Osteoblast (primary cell): Measurements from ENCODE around the gene EIPR1. TPM values are rescaled to one million over a fixed set of nuclear protein-coding genes. Genes with fewer than 3 reads are reported as not detected.

Source experiments
- DNase-seq: peaks from one replicate; pipeline ENCODE4 v3.0.0; 2011; ENCODE audit warnings: low spot score, mixed read lengths; ENCODE audit not compliant: insufficient read length; ENCODE audit errors: missing footprints
- H2AFZ ChIP-seq: 2 replicates; pipeline ENCODE4 v1.6.0; 2011; ENCODE audit warnings: mild to moderate bottlenecking, low read length
- H3K27ac ChIP-seq: 2 replicates; pipeline ENCODE4 v1.5.1; 2011; ENCODE audit warnings: mild to moderate bottlenecking, low read depth, low read length, moderate library complexity
- H3K27me3 ChIP-seq: 2 replicates; pipeline ENCODE4 v1.6.0; 2012; ENCODE audit warnings: mild to moderate bottlenecking, control low read depth, inconsistent platforms, low read length, moderate library complexity; ENCODE audit not compliant: insufficient read depth
- H3K36me3 ChIP-seq: 2 replicates; pipeline ENCODE4 v1.5.1; 2011; ENCODE audit warnings: mild to moderate bottlenecking, low read length, control low read depth, moderate library complexity; ENCODE audit not compliant: insufficient read depth
- H3K4me1 ChIP-seq: 2 replicates; pipeline ENCODE4 v1.5.1; 2011; ENCODE audit warnings: mild to moderate bottlenecking, low read length, control low read depth, moderate library complexity; ENCODE audit not compliant: insufficient read depth
- H3K4me2 ChIP-seq: 2 replicates; pipeline ENCODE4 v1.6.0; 2011; ENCODE audit warnings: mild to moderate bottlenecking, low read length; ENCODE audit not compliant: insufficient read depth
- H3K4me3 ChIP-seq: fragments of 200-600 bp; sonication (generic); 3 replicates; pipeline ENCODE4 v1.5.1; 2012; ENCODE audit warnings: mild to moderate bottlenecking, low read length, inconsistent platforms; ENCODE audit not compliant: insufficient read depth
- H3K79me2 ChIP-seq: 2 replicates; pipeline ENCODE4 v1.6.0; 2012; ENCODE audit warnings: mild to moderate bottlenecking, low read length, control low read depth, inconsistent platforms; ENCODE audit not compliant: insufficient read depth
- H3K9me3 ChIP-seq: 2 replicates; pipeline ENCODE4 v1.5.1; 2011; ENCODE audit warnings: low read depth, low read length, control low read depth
- H4K20me1 ChIP-seq: 2 replicates; pipeline ENCODE4 v1.6.0; 2012; ENCODE audit warnings: mild to moderate bottlenecking, low read length, control low read depth; ENCODE audit not compliant: insufficient read depth
- total RNA-seq: library from RNA; depleted of rRNA; stranded (reverse); fragments of >200 nt; gene quantifications from 2 replicates; pipeline ENCODE4 v1.2.3, GENCODE V29; 2012
- TF ChIP-seq, protein P1 (sequence below): IDR thresholded peaks from 2 replicates; pipeline ENCODE4 v1.5.1; 2011; ENCODE audit warnings: mild to moderate bottlenecking, low read depth, low read length, moderate library complexity; ENCODE audit errors: extremely low read depth

EIPR1 gene
- total RNA-seq, 1 donor = 17.7 TPM

DNA sequence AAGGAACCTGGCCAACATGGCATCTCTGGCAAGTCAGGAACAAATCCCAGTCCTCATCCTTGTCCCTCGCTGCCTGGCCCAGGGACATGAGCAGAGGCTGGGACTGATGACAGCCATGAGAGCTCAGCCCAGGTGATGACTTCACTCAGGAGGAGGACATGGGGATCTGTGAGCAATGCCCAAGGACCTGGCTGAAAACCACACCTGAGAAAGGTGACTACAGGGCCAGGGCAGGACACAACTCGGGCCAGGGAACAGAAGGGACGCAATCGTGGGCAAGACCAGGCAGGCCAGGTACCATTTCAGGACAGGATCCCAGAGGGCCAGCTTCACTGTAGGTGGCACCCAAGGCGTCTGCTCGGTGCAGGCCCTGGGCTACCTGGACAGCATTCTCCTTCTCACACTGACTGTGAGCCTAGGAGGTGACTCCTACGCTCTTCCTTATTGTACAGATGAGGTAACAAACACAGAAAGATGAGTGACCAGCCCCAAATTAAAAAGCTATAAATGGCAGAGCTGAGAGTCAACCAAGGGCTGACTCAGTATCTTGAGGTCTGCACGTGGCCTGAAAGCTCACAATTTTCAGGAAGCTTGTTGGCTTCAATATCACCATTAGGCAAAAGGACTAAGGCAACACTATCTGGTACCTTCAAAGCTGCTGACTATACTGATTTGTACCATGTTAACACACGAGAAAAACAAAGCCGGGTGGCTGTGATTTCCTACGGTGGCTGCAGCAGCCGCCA, 141.1 kb downstream of the EIPR1 start:
- no peaks in the 10 kb centered on the region for H4K20me1 ChIP-seq
- H3K36me3 ChIP-seq = peaks cover 7% of the 10 kb centered on the region
- no peaks in the 10 kb centered on the region for H3K79me2 ChIP-seq
- H3K9me3 ChIP-seq = no peaks in the 10 kb centered on the region
- H3K27ac ChIP-seq = no peak overlapping the region
- no peak overlapping the region for H3K4me2 ChIP-seq
- TF ChIP-seq, protein P1, sequence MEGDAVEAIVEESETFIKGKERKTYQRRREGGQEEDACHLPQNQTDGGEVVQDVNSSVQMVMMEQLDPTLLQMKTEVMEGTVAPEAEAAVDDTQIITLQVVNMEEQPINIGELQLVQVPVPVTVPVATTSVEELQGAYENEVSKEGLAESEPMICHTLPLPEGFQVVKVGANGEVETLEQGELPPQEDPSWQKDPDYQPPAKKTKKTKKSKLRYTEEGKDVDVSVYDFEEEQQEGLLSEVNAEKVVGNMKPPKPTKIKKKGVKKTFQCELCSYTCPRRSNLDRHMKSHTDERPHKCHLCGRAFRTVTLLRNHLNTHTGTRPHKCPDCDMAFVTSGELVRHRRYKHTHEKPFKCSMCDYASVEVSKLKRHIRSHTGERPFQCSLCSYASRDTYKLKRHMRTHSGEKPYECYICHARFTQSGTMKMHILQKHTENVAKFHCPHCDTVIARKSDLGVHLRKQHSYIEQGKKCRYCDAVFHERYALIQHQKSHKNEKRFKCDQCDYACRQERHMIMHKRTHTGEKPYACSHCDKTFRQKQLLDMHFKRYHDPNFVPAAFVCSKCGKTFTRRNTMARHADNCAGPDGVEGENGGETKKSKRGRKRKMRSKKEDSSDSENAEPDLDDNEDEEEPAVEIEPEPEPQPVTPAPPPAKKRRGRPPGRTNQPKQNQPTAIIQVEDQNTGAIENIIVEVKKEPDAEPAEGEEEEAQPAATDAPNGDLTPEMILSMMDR = no peak
- DNase-seq = no peak
- H3K4me3 ChIP-seq = no peak overlapping the region
- H3K4me1 ChIP-seq = no peaks in the 10 kb centered on the region
- H3K27me3 ChIP-seq = no peaks in the 10 kb centered on the region
- H2AFZ ChIP-seq = no peak overlapping the region

DNA sequence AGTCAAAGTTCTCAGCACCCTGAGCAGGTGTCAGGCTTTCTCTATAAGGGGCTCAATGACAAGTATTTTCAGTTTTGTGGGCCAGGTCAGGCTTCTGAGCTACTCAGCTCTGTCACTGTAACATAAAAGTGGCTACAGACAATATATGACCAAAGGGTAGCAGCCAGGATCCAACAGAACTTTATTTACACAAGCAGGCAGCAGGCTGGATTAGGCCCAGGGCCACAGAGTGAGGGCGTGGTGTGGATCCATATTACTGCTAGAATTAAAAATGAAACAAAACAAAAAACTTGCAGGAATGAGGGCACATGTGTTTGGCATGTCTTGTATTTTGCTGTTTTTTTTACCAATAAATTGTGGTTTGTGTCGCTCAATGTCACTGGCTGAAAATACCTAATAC, 143.7 kb downstream of the EIPR1 start:
- H3K4me1 ChIP-seq = no peaks in the 10 kb centered on the region
- H3K36me3 ChIP-seq = peaks cover 7% of the 10 kb centered on the region
- no peaks in the 10 kb centered on the region for H3K9me3 ChIP-seq
- DNase-seq = no peak
- no peaks in the 10 kb centered on the region for H3K27me3 ChIP-seq
- no peak overlapping the region for H3K4me2 ChIP-seq
- no peak overlapping the region for H2AFZ ChIP-seq
- H3K4me3 ChIP-seq = no peak overlapping the region
- TF ChIP-seq, protein P1 = no peak
- no peaks in the 10 kb centered on the region for H3K79me2 ChIP-seq
- no peaks in the 10 kb centered on the region for H4K20me1 ChIP-seq
- H3K27ac ChIP-seq = no peak overlapping the region

DNA sequence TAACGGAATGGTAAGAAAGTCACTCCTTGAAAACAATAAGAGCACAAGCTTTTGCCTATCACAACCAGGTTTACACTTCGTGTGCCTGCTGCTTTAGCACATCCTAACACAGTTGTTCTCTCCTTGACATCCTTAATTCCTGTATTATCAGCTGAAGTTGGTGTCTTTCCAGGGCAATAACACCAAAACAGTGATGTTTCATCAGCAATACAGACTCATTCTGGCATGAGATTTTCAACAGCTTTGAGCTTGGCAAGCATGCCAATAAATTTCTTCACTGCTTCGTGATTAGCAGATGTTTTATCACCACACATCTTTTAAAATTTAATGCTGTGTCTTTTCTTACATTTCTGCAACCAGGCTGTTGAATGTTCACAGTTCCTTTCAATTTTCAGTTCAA, 148.4 kb downstream of the EIPR1 start:
- Histone ChIP-seq H3K4me3 (no peak overlapping the region), H3K4me1 (no peaks in the 10 kb centered on the region), H3K36me3 (peaks cover 7% of the 10 kb centered on the region), H3K4me2 (no peak overlapping the region), H2AFZ (no peak overlapping the region), H3K27me3 (no peaks in the 10 kb centered on the region), H3K79me2 (no peaks in the 10 kb centered on the region), H4K20me1 (no peaks in the 10 kb centered on the region), H3K27ac (no peak overlapping the region), H3K9me3 (no peaks in the 10 kb centered on the region)
- TF ChIP-seq, protein P1 = no peak
- DNase-seq = no peak

DNA sequence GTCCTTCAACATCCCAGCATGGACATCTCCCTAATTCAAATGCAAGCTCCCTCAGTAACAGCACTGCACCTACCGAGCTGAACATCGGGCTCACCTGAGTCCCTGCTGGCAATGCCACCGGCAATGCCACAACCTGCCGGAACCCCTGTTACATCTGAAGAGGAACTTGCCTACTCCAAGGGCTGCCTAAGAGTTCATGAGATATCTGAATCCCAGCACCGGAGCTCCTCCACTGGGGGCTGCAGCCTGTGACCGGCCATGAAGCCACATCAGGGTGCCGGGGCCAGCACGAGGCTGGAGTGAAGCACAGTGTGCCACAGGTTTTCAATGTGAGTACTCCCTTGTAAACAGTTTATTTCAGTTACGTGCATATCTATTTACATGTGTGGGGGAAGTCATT, 152.9 kb downstream of the EIPR1 start:
- H3K4me1 ChIP-seq = no peaks in the 10 kb centered on the region
- H3K9me3 ChIP-seq = no peaks in the 10 kb centered on the region
- H3K4me2 ChIP-seq = no peak overlapping the region
- no peak overlapping the region for H2AFZ ChIP-seq
- DNase-seq = no peak
- H4K20me1 ChIP-seq = peaks cover 4% of the 10 kb centered on the region
- H3K27me3 ChIP-seq = no peaks in the 10 kb centered on the region
- no peaks in the 10 kb centered on the region for H3K36me3 ChIP-seq
- TF ChIP-seq, protein P1 = no peak
- H3K27ac ChIP-seq = no peak overlapping the region
- H3K4me3 ChIP-seq = no peak overlapping the region
- H3K79me2 ChIP-seq = no peaks in the 10 kb centered on the region
